Panc1 (cell line): Measurements from ENCODE around the gene UBE2O.

ENCODE experiments used
- POLR2AphosphoS5 ChIP-seq: IDR thresholded peaks from 2 replicates; pipeline ENCODE4 v1.6.1; 2012; ENCODE audit warnings: mild to moderate bottlenecking, low read depth, low read length, moderate library complexity
- TF ChIP-seq, protein P1 (sequence below): fragments of 450-650 bp; IDR thresholded peaks from 2 replicates; pipeline ENCODE4 v1.5.1; 2017; ENCODE audit warnings: mild to moderate bottlenecking
- TF ChIP-seq, protein P2 (sequence below), 2 experiments: IDR thresholded peaks; 2 replicates each; pipeline ENCODE4 v1.6.1; 2011 to 2012; ENCODE audit warnings: low read depth in 2 of 2, control low read depth in 1 of 2, low read length in 1 of 2, mild to moderate bottlenecking in 1 of 2, moderate library complexity in 1 of 2; ENCODE audit not compliant: insufficient read depth in 1 of 2

DNA sequence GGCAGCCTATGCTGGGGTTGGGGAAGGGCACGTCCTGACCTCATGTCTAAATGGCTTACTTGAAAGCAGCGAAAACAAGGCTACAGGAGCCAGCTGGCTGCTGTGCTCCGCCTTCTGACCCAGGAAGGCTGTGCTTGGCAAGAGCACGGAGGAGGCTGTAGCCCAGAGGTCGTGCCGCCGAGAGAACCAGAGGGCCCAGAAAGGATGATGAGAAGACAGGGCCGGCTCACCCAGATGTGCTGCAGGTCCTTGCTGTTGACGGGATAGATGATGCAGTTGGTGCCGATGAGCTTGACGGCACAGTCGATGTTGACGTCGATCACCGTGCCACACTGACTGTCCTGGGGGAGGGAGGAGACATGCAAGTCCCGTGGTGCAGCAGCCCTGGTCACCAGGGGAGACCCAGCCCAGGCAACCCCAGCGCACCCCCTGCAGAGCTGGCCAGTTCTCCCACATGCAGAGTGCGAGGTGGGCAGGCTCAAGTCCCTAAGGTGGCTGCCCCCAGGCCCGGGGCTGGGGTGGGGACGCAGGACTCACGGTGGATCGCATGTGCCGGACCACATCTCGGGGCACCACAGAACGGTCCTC lies 47.9 kb downstream of the UBE2O start:
- TF ChIP-seq, protein P1, sequence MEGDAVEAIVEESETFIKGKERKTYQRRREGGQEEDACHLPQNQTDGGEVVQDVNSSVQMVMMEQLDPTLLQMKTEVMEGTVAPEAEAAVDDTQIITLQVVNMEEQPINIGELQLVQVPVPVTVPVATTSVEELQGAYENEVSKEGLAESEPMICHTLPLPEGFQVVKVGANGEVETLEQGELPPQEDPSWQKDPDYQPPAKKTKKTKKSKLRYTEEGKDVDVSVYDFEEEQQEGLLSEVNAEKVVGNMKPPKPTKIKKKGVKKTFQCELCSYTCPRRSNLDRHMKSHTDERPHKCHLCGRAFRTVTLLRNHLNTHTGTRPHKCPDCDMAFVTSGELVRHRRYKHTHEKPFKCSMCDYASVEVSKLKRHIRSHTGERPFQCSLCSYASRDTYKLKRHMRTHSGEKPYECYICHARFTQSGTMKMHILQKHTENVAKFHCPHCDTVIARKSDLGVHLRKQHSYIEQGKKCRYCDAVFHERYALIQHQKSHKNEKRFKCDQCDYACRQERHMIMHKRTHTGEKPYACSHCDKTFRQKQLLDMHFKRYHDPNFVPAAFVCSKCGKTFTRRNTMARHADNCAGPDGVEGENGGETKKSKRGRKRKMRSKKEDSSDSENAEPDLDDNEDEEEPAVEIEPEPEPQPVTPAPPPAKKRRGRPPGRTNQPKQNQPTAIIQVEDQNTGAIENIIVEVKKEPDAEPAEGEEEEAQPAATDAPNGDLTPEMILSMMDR: no peak
- no peak for TF ChIP-seq POLR2AphosphoS5
- TF ChIP-seq, protein P2, sequence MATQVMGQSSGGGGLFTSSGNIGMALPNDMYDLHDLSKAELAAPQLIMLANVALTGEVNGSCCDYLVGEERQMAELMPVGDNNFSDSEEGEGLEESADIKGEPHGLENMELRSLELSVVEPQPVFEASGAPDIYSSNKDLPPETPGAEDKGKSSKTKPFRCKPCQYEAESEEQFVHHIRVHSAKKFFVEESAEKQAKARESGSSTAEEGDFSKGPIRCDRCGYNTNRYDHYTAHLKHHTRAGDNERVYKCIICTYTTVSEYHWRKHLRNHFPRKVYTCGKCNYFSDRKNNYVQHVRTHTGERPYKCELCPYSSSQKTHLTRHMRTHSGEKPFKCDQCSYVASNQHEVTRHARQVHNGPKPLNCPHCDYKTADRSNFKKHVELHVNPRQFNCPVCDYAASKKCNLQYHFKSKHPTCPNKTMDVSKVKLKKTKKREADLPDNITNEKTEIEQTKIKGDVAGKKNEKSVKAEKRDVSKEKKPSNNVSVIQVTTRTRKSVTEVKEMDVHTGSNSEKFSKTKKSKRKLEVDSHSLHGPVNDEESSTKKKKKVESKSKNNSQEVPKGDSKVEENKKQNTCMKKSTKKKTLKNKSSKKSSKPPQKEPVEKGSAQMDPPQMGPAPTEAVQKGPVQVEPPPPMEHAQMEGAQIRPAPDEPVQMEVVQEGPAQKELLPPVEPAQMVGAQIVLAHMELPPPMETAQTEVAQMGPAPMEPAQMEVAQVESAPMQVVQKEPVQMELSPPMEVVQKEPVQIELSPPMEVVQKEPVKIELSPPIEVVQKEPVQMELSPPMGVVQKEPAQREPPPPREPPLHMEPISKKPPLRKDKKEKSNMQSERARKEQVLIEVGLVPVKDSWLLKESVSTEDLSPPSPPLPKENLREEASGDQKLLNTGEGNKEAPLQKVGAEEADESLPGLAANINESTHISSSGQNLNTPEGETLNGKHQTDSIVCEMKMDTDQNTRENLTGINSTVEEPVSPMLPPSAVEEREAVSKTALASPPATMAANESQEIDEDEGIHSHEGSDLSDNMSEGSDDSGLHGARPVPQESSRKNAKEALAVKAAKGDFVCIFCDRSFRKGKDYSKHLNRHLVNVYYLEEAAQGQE (IDR thresholded peaks at IDR 0.05; ENCODE audit: insufficient read depth in 1 of 2, low read depth in 2 of 2, low read length in 1 of 2): no peak
